Erythroblast (primary cell): ENCODE data around the gene PRTFDC1.

Source experiments
- GATA1 ChIP-seq: IDR thresholded peaks from 2 replicates; pipeline ENCODE4 v1.6.1; 2011; ENCODE audit warnings: low read depth, mild to moderate bottlenecking, control low read depth, low read length, moderate library complexity
- POLR2A ChIP-seq: IDR thresholded peaks from 2 replicates; pipeline ENCODE4 v1.6.1; 2011; ENCODE audit warnings: mild to moderate bottlenecking, low read length

DNA sequence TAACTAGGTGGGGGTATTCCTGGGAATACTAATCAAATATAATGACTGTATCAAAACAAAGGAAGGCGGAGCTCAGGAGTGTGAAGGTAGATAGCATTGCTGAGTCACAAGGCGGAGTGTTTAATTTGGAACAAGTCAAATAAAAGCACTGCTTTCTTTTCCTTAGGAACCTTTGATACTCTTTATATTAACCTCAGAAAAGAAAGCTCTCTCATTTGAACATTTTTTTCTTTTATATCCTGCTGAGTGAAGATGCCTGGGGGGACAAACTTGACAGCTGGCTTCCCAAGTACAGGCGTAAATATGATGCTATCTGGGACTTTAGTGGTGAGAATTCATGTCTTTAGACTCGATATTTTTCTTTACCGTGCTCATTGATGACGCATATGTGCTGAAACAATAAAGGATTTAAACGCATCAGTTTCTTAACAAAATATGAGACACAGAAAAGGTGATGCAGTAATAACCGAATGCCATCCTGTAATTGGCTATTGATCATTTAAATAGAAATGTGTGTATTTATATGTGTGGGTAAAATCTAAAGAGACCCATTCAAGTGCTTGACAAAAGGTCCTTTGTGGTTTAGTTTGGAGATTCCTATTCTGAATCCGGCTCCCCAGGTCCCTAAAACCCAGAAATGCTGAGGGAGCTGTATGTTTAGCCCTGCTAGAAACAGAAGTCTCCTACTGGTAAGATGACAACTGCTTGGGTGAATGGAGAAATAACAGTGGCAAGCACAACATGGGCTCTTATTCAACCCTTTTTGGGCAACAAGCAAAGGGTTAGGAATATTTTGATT is 102.7 kb downstream of the PRTFDC1 start:
- TF ChIP-seq POLR2A, result no peak
- no peak for TF ChIP-seq GATA1
